HG02852 (cell line): ENCODE results near the gene QSOX2.

Experiments
- ATAC-seq: cut with Tn5 transposase; IDR thresholded peaks from one replicate; pipeline ENCODE4 v1.9.1; 2021; ENCODE audit warnings: mild to moderate bottlenecking, moderate library complexity; ENCODE audit not compliant: unreplicated experiment

QSOX2 gene

DNA sequence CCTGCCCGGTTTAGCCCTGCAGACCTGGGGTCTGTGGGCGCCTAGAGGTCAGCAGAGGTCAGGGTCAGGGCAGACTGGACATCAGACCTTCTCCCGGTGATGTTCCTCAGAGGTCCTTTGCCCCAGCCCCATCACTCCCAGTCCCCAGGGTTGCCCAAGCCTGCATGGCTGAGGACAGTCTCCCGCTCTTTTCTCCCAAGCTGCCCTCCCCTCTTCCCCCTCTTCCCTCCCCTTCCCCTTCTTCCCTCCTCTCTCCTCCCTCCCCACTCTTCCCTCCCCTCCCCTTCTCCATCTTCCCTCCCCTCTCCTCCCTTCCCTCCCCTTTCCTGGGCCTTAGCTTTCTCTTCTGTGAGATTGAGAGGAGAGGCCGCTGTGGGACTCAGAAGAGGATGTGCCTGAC, 51.1 kb downstream of the QSOX2 start:
- no peak for ATAC-seq

DNA sequence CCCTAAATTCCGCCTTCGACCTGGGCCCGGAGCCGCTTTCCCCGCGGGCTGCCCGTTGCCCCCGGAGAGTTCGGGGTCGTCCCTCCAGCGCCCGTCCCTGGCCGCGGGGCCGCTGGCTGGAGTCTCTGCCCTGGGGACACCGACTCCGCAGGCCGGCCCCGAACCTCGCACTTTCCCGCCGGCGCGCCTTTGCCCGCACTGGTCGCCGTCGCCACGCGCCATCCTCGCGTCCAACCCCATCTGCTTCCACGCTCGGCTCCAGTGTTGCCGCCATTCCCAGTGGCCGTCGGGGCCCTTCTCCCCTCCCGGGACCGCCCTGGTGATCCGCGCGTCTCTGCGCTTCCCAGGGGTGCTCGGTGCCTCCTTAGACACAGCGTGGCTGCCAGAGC, 51.7 kb downstream of the QSOX2 start:
- ATAC-seq: no peak

DNA sequence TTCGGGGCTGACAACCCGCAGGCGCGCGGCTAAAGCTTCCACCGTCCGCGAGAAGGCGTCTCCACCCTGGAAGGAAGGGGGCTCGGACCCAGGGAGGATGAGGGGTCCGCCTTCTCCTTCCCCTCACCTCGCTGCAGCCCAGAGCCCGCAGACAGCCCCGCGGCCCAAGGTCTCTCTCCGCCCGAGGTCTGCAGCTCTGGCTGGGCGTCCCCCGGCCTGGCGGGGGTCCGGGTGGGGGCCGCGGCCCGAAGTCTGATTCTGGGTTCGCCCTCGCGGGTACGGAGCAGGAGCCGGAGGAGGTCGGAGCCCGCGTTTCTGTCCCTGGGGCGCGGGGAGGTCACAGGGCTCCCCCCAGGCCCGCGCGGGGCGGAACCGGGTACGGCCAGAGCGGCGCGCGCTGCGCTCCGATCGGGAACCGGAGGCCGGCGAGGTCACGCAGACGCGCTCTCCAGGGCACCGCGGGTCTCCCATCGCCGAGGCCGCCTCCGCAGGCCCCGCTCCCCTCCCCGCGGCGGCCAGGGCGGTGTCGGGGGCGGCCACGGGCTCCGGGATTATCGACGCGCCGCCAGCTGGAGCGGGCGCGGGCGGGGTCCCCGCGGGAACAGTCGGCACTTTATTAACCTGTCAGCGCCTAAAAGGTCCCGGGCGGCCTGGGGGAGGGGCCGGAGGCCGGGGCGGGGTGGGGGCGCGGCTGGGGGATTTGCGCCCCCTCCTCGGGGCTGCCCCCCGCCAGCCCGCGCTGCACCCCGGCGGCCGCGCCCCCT, 52.3 kb downstream of the QSOX2 start:
- ATAC-seq: no peak

DNA sequence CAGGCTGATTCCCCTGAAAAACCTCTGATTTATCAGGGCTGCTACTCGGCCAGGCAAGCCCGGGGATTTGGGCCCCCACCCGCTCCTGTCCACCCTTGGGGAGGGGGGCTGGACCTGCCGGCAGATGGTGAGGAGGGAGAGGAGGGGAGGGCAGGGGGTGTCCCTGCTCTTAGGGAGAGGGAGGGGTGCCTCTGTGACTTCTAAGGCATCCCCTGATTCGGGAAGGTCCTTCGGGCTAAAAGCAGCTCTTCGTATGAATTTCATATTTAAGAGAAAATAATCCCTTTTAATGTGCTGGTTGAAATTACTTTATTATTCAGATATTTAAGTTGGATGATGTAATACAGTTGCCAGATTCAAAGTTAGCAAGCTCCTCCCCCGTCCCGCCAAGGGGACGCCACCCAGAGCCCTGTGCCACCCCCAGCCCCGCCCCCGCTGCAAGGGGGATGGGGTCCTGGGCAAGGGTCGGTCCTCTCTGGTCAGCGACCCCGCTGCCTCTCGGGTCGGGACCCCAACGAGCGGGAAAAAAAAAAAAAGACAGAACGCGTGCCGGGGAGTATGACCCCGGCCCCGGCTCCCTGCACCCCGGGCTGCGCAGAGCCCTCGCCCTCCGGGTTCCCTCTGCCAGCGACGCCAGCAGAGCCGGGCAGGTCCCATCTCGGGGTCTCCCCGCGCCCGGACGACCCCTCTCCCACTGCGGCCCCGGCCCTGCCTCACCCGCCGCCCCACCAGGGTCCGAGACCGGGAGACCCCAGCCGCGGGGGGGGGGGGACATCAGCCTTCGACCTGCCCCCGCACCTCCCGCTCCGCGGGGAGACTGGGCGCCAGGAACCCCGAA, 53.1 kb downstream of the QSOX2 start:
- ATAC-seq: no peak

DNA sequence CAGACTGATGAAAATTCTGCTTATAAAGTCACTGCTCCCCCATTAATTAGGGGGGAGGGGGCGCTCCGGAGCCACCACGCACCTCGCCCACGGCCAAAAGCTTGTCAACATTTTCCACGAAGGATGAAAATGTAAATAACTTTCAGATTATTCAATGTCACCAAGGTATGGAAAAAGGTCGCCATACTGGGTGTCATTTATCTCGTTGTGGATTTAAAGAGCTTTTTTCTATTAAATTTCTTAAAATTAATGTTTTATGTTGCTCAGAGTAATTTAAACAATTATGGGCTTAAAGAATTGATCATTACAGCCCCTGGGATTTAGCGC, 53.7 kb downstream of the QSOX2 start:
- no peak for ATAC-seq

DNA sequence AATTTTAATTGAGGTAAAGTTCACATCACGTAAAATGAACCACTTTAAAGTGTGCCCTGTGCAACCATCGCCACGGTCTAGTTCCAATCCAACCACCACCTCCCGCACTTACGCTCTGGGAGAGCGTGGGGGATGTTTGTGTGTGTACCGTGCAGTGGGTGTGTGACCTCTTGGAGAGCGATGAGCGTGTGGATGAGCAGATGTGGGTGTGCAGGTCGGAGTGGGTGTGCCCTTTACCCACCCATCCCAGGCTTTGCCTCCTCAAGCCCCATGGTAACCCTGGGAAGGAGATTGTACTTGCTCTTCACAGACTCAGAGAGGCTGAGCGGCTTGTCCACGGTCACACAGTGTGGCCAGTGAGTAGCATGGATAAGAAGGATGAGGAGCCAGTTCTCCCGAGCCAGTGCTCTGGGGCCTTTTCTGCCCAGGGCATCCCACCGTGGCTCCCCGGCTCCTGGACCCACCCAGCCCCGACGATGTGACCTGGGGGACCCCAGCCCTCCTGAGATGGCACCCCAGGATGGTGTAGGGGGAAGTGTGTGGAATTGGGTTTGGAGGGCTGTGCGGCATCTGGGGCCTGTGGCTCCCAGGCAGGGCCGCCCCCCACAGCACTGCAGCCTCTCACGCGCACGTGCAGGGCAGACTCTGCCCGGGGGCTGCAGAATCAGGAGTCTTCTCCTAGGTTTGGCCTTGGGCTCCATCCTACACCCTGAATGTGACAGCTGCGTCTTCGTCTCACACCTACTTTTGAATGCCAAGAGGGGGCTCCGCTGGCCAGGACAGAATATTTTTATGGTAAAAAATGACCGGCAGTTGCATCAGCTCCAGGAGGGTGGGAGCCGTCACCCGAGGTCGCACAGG, 54.3 kb downstream of the QSOX2 start:
- ATAC-seq: no peak

DNA sequence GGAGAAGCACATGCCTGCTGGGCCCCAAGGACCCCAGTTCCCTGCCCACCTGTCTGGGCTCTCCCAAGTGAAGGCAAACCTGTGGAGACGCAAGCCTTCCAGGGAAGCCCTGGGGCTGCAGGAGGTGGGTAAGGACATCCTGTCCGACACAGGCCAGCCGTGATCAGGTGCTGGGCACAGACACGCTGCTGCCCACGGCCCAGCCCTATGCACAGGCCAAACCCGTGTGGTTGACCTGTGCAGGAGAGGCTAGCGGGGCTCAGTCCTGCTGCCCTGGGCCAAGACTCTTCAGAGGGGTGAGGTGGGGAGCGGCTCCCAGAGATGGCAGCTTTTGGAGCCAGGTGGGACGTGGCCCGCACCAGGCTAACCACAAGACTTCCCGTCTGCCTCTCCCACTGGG, 55.0 kb downstream of the QSOX2 start:
- no peak for ATAC-seq

DNA sequence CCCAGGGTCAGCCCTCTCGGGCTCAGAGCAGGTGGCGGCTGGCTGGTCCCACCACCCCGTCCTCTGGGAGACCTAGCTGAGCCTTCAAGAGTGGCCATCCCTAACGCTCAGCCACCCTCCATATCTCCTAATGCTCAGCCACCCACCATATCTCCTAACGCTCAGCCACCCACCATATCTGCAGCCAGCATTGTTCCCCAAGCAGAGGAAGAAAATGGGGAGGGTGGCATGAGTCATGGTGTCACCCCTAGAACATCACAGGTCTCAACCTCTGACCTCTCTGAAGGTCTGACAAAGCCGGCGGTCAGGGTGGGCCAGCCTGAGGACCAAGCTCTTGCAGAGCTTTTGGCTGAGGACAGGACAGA, 55.4 kb downstream of the QSOX2 start:
- ATAC-seq: no peak

DNA sequence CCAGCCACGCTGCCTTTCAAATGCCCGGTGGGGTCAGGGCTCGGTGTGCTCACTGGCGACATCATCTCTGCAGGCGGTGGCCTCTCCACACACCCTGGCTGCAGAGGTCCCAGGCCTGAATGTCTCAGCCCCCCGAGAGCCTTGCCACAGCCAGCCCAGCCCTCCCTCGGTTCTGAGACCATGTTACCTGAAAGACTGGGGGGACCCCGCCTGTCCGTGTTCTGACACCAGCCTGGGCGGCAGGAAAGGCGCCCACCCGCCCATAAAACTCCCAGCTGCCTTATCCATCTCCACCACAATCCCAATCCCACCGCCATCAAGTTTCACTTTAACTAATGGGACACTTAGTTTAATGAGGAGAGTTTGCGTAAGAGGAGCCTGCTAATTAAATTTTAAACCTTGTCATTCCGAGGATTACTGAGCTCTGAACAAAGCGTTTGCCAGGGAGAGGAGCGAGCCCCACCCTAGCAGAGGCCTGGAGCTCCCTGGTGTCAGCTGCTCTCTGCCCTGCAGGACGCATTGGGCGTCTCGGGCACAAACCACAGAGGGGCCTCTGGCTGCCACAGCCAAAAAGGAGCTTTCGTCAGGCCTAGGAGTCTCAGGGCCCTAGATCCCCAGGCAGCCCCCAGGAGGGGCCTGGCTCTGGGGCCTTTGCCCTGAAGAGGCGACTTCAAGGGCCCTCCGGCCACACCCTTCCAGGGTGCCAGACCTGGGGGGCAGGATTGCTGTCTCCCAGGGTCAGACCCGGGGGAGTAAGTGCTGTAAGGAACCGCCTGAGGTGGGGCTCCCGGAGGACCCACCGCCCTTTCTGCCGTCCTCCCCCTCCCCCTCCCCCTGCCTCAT, 56.0 kb downstream of the QSOX2 start:
- ATAC-seq: no peak

DNA sequence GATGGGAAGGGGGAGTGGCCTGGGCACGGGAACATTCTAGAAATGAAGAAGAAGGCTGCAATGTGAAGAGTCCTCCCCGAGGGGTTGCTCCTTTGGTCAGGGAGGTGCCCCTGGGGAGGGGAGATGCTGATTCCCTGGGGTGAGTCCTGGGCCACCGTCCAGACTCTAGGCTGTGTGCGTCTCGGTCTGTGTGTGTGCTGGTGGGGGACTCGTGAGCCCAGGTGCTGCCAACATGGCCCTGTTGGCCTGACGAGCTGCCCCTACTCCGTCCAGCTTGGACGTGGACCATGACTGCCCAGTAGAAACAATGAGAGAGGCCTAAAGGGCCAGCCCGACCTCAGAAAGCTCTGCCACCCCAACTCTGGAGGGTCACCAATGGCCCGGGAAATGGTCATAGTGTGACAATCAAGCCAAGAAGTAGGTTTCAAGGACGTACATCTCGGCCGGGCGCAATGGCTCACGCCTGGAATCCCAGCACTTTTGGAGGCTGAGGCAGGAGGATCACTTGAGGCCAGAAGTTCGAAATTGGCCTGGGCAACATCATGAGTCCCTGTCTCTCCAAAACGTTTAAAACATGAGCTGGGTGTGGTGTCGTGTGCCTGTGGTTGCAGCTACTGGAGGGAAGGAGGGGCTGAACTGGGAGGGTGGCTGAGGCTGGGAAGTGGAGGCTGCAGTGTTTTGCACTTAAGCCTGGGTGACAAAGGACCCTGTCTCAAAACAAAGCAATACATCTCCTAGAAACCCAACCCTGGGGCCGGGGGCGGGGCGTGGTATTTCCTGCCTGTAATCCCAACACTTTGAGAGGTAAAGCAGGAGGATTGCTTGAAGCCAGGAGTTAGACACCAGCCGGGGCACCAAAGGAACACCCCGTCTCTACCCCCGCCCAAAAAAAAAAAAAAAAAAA, 57.7 kb downstream of the QSOX2 start:
- no peak for ATAC-seq

DNA sequence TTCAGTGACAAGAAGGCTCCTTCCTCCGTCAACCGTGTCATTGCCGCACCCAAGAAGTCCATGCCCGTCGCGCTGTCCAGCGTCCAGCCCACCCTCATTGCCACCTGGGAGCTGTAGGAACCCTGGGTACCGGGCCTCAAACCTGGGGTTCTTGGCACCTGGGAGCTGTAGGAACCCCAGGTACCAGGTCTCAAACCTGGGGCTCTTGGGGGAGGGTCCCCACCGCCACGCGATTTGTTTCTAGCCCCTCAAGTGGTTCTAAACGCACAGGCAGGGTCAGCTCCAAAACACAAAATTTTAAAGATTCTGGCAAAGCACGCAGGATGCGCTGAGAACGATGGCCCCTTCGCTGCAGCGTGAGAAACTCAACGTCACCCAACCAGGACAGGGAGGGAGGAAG, 58.4 kb downstream of the QSOX2 start:
- ATAC-seq: no peak

DNA sequence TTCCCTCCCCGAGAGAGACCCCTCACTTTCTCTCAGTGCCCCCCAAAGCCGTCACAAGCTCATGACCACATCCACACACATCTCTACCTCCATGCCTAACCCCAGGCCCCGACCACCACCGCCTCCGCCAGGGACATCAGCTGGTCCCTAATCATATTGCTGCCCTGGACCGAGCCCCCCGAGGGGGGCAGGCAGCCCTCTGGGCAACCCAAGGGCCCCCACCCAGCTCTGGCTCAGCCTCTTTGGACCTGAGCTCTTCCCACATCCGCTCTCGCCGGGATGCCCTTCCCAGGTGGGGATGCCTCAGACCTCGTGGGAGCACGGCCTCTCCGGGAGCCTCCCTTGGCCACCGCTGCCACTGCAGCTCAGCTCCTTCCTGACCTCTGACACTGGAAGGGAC, 59.2 kb downstream of the QSOX2 start:
- no peak for ATAC-seq

DNA sequence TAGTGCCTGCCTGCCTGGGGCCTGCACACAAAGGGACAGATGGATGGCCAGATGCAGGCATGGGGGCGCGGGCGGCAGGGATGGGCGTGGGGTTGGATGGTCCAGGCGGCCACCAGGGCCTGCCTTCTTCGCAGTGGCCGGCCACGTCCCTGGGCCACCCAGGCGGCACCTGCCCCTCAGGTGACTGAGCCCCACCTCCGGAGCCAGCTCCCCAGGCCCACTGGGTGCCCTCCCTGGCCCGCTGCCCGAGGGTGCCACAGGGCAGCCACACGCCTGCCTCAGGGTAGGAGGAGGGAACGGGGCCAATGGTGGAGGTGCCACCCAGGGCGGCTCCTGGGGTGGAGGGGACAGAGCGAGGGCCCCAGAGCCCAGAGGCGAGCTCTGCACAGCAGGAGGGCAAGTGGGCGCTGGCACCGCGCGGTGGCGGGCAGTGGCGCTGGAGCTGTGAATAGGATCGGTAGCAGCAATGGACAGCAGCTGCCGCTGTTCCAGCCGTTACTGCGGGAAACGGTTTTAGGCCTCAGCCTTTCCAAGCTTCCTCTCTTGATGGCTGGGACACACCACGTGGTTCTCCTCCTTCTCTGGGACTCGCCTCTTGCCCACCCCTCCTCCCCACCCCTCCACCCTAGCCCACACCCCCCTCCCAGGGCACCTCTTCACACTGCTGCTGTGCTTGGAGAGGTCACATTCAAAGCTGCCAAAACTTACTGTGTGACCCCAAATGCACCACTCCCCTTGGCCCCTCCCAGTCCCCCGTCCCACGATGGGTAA, 59.8 kb downstream of the QSOX2 start:
- ATAC-seq: no peak

DNA sequence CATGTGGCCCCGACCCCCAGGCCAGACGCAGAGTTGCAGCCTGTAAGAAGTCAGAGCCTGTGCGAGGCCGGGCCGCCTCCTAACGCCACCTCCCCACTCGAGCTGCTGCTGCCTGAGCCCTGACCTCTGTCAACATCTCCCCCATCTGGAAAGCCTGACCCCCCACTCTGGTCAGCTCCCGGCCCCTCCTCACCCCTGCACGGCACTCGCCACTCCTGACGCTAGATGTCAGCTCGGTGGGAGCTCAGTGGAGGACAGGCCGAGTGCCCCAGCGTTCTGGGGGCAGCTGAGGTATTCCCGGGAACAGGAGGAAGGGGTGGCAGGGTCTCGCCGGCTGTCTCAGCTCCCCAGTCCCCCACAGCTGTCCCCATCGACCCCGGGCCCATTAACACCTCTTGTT, 60.5 kb downstream of the QSOX2 start:
- no peak for ATAC-seq

DNA sequence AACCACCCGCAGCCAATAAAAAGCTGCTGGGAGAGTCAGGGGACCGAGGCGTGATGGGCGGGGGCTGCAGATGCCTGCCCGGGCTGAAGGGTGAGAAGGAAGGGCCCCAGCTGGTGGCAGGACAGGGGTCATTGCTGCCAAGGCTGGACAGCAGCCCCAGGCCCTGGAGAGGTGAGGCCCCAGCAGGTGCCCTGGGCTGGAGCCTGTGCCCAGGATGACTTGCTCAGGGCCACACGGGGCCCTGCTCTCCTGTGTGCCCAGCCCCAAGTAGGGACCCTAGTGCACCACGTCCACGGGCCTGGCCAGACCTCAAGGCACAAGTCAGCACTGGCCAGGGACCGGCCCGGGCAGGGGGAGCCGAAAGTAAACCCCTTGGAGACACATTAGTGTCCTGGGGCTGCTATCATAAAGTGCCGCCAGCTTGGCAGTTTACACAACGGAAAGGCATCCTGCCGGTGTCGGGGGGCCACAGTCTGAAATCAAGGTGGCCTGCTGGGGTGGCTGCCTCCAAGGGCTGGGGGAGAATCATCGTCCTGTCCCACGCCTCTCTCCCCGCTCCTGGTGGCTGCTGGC, 62.7 kb downstream of the QSOX2 start:
- no peak for ATAC-seq

DNA sequence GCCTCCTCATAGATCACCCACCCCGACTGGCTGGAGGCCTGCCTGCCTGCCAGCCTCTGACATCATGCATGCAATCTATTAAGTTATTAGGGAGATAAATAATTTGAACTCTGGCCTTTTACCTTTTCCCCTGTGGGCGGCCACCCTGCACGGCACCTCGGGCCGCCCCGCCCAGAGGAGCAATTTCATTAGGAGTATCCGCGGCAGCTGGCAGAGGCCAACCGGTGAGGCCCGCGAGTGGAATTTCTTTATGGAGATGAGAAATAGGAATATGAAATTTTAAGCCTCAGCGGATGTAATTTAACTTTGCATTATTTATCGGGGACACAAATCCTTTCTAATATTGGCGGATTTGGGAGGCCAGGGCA, 63.2 kb downstream of the QSOX2 start:
- no peak for ATAC-seq

DNA sequence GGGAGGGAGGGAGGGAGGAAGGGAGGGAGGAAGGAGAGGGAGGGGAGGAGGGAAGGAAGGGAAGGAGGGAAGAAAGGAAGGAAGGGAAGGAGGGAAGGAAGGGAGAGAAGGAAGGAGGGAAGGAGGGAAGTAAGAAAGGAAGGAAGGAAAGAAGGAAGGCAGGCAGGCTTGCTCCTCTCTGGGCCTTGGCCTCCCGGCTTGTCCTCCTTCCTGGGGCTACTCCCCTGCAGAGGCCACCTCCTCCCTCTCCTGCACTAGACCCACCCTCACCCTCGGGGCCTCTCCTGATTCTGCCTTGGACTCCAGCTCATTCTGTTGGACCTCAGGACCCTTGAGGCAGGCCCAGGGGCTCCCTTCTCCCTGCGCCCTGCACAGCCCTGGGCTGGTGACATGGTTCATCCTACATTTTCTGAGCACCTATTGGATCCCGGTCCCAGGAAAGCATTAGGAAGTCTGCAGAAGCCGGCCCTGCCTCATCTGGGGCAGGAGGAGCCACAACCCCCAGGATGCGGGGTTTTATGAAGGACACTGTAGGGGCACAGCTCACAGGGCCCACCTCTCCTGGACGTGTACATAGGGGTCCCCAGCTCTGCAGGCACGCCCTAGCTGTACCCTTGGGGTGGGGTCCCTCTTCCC, 63.7 kb downstream of the QSOX2 start:
- ATAC-seq: no peak

DNA sequence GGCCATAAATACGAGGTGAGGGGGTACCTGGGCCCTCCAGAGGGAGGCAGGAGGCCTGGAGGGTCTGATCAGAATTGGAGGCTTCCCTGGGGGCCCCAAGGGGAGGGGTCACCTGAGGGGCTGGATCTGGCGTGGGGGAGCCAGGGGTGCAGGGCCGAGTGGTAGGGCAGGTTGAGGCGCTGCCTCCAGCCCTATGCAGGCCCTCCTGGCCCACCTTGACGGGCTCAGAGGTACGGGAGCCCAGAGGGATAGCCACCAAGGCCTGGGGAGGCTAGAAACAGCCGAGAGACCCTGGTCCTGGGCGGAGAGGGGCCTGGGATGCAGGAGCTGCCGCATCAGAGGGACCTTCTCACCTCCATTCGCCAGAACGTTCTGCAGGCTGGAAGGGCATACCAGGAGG, 65.0 kb downstream of the QSOX2 start:
- no peak for ATAC-seq
